Bronchial epithelial cell (primary cell): ENCODE results near the gene PLIN4. TPM values are rescaled to one million over a fixed set of nuclear protein-coding genes. Genes with fewer than 3 reads are reported as not detected.

Experiments
- DNase-seq: peaks from one replicate; pipeline ENCODE4 v3.0.0-alpha.2; 2010; ENCODE audit warnings: low read depth
- FAIRE-seq: peaks from 2 replicates; lab custom pipeline; 2011; peaks lifted over from hg19 to GRCh38; lab: Jason Lieb, UNC
- H3K27me3 ChIP-seq: 2 replicates; pipeline ENCODE4 v1.5.1; 2011; ENCODE audit warnings: low read length; ENCODE audit not compliant: control insufficient read depth, insufficient read depth
- H3K36me3 ChIP-seq: 2 replicates; pipeline ENCODE4 v1.5.1; 2011; ENCODE audit warnings: low read length; ENCODE audit not compliant: control insufficient read depth, insufficient read depth
- H3K4me3 ChIP-seq: 2 replicates; pipeline ENCODE4 v1.5.1; 2011; ENCODE audit warnings: mild to moderate bottlenecking, low read depth, low read length, control low read depth
- CTCF ChIP-seq: IDR thresholded peaks from 2 replicates; pipeline ENCODE4 v1.5.1; 2011; ENCODE audit warnings: mild to moderate bottlenecking, moderate library complexity, low read length, control low read depth, inconsistent platforms; ENCODE audit not compliant: insufficient read depth, severe bottlenecking
- total RNA-seq: library from RNA; depleted of rRNA; stranded (reverse); fragments of >200 nt; gene quantifications from 2 replicates; pipeline ENCODE4 v1.2.1, GENCODE V29; 2014

The PLIN4 gene
- total RNA-seq, 1 donor from 2014 or later = 4.7 TPM

- Histone ChIP-seq H3K36me3 (no peaks in the 10 kb centered on the region), H3K4me3 (no peak overlapping the region), H3K27me3 (no peaks in the 10 kb centered on the region)
- no peak for FAIRE-seq
- no peak for DNase-seq
- TF ChIP-seq CTCF = no peak
Observed at GRCh38 chr19:4521888-4522242, 3.6 kb upstream of the PLIN4 start.

- no peak for TF ChIP-seq CTCF
- no peak for FAIRE-seq
- no peaks in the 10 kb centered on the region for H3K36me3 ChIP-seq
- DNase-seq = no peak
- no peaks in the 10 kb centered on the region for H3K27me3 ChIP-seq
- no peak overlapping the region for H3K4me3 ChIP-seq
Observed at GRCh38 chr19:4521170-4521887, 3.0 kb upstream of the PLIN4 start.

GRCh38 chr19:4519521-4520277, 1.4 kb upstream of the PLIN4 start:
- DNase-seq = peak; percentile 71
- no peak for FAIRE-seq
- Histone ChIP-seq H3K36me3 (no peaks in the 10 kb centered on the region), H3K4me3 (peak overlapping the region; percentile 24), H3K27me3 (no peaks in the 10 kb centered on the region)
- no peak for TF ChIP-seq CTCF

- Histone ChIP-seq H3K27me3 (no peaks in the 10 kb centered on the region), H3K4me3 (no peak overlapping the region), H3K36me3 (no peaks in the 10 kb centered on the region)
- FAIRE-seq = no peak
- DNase-seq = no peak
- no peak for TF ChIP-seq CTCF
Observed at GRCh38 chr19:4519172-4519496, 848 bp upstream of the PLIN4 start.

GRCh38 chr19:4517451-4518057, 732 bp downstream of the PLIN4 start:
- no peak for DNase-seq
- no peak for TF ChIP-seq CTCF
- Histone ChIP-seq H3K4me3 (no peak overlapping the region), H3K36me3 (no peaks in the 10 kb centered on the region), H3K27me3 (no peaks in the 10 kb centered on the region)
- FAIRE-seq = no peak
